Activated gamma-delta T cell treated with anti-CD3 and anti-CD28 coated beads, Interleukin-2, amount 50 U/mL, for 16 hours (primary cell): ENCODE results near the gene AMT.
"Not testable (repeated sequence)": the region's sequence is repeated elsewhere in the genome, so short reads cannot be mapped to it uniquely, and the experiment has no call there.

Experiments used
- DNase-seq: peaks from one replicate; pipeline ENCODE4 v3.0.0-alpha.2; 2020; ENCODE audit warnings: low read depth

The AMT gene

DNA sequence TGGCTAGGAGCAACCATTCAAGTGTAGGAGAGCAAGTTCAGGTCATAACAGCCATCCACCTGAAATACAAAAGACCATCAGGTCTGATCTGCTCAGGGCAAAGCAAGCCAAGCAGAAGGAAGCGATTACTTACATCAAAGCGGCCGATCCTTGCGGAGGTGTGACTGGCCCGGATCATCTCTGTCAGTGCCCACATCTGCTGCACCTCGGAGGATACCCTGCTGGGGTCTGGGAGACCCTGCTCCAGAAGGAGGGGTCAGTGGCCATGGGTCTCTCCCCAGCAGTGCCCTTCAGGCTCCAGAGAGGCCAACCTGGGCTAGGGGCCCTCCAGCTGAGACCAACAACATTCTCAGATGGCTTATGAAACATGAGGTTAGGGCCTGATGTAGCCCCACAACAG is 2.5 kb upstream of the AMT start:
- DNase-seq, result no peak

DNA sequence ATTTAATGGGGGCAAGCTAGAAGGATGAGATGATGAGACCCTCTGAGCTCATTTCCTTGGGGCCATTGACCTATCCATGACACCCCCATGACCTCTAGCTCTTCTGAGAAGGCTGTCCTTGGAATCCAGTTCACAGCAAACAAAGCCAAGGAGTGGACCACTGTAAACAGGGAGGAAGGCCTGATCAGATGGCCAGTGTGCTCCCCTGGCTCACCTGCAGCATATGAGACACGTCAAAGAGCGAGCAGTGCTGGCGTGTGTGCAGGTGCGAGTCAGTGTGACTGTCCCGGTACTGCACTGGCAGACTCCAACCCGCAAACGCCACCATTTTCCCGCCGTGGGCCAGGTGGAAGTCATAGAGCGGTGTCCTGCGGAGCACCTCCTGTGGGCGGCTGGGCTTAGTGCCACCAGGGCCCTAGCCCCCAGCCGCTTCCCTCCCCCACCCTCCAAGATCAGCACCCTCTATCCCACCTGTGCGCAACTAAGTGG is 339 bp downstream of the AMT start:
- no peak for DNase-seq

DNA sequence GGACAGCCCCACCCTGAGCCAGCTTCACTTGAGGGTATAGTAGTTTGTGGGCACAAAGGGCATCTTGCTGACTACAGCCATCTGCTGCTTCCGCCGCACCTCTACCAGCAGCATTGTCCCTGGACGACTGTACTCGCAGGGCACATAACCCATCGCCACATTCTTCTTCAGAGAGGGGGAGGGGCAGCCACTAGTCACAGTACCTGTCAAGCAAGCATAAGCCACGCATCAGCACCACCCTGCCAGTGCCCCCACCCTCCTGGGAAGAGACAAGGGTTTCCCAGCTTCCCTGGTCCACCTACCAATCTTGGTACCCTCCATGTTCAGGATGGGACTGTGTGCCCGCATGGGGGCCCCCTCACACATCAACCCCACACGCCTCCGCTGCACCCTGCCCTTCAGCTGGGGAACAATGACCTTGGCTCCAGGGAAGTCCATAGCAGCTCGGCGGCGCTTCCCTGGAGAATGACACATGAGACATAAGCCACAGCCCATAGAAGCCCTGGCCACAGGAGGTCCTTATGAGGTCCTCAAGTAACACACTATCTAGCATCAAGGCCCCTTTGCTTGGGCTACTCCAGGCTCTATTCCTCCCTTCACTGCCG is 4.7 kb downstream of the AMT start:
- no peak for DNase-seq

DNA sequence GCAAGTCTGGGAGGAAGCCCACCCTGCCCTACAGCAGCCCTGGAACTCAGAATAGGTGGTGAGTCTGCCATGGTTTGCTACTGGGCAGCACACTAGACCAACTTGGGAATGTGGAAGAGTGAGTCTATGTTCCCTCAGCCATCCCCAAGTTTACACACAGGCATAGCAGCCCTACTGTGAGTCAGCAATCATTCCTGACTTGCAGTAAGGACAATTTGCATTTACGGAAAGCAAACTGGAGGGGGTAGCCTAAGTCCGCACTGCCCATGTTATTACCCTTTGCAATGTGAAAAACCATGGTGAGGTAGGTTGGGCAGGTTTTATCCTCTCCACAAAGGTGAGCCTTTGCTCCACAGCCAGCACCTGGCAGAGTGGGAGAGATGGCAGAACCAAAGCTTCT is 5.4 kb downstream of the AMT start:
- DNase-seq, result no peak

DNA sequence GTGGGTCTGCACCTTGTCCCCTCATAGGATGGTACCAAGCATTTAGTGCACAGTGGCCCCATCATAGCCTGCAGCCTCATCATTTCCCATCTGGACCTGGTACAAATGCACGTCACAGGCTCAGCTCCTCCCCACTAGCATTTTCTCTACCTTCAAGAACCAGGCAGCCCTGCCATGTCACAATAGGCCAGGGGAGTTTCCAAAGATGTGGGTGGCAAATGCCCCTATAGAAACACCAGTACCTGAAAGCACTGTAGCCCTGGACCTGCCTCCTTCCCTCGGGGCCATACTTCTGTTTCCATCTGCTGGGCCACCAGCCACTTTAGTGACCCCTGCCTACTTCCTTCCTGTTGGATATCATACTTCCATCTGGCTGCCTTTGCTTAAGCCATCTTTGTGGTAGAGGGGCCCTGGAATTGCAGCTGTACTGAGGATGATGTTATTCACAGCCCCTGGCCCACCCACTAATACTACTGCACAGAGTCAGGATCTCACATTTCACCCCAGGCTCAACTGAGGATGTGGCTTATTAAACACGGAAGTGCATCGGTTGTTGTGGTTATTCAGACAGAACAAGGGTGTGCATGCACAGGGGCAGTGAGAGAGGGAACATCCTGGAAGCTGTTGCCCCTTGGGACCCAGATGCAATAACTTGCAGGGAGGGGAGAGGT is 6.2 kb downstream of the AMT start:
- DNase-seq, result peak; percentile 57

DNA sequence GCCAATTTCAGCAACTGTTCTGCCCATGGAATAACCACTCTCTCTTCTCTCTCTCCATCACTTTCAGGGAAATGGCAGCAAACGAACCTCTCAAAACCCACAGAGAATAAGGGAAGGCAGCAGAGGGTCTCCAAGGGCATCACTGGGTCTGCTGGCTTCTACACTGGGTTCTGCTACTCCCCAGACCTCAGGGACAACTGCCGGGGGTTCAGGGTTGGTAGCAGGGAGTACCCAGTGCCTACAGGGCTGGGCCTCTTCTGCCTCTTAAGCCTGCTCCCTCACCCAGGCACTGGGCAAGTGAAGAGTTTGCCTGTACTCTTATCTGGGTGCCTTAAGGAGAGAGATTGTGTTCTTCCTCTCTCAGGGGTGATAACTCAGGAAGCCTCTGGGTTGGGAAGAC is 7.5 kb downstream of the AMT start:
- DNase-seq, result no peak

DNA sequence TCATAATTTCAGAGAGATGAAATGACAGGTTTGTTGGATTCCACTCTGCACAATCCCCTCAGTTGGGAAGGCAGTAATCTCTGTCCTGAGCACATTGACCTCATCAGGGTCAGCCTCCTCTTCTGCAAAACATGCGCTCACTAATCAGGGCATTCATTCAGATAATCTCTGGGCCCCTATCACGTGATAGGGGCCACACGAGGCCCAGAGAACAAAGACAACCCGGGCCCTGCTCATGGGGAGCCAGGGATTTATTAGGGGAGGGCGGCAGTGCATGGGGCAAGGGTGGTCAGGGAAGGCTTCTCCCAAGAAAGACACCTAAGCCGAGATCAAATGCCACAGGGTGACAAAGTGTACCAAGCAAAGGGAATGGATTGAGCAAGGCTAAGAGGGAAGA is 8.9 kb downstream of the AMT start:
- no peak for DNase-seq

DNA sequence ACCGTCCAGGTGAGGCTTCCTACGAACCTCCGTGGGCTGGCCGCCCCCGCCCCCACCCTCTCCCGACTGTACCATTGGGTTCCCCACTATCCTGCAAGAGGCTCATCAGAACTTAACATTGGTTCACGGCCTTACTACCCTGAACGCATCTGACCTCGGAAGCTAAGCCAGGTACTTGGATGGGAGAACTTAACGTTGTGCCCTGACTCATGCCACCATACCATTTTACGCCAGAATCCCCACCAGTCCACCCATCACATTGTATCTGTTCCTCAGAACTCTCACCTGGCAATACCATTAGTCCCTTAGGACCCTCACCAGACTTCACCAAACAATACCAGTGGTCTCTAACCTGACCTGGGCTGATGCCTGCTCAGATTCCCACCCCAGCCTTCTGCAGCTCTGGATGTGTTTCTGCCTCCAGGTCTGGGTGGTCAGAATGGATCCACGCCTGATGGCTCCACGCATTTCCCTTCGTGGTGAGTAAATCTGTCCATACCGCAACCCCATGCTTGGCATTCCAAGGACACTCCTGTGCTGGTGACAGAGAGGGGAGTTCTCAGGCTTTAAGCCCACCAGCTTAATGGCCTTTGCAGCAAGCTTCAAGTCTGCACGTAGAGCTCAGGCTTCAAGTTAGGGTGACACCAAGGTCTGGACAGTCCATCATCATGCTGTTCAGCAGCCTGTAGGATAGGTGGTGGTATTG is 9.5 kb downstream of the AMT start:
- no peak for DNase-seq

DNA sequence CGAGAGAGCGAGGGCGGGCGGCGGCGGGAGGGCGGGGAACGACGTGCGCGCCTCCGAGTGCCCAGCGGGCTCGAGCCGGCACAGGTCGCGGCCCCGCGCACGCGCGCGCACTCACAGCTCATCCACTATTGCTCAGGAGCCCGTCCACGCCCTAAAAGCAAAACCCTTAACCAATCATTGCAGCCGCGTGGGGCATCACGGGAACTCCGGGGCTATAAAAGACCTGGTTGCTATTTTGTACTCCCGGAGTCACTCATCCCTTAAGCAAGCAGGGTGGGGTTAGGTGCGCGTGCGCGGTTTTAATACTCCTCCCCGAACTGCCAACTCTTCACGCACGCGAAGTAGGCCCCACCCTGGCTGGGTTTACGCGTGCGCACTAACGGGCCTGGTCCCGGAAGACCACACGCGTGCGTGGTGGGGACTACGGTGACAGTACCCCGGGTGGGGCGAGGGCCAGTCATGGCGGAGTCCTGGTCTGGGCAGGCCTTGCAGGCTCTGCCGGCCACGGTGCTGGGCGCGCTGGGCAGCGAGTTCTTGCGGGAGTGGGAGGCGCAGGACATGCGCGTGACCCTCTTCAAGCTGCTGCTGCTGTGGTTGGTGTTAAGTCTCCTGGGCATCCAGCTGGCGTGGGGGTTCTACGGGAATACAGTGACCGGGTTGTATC is 10.2 kb downstream of the AMT start, which contains the start of the genes RHOA and TCTA:
TSS of gene RHOA (minus strand) at position 9 of the 664 bp plus-strand sequence. CDS start 36,387 bp downstream, outside the sequence.
TSS of gene TCTA (plus strand) at position 456 of the 664 bp plus-strand sequence. CDS start at position 460, 4 bp downstream.
- peak; percentile 98 for DNase-seq

DNA sequence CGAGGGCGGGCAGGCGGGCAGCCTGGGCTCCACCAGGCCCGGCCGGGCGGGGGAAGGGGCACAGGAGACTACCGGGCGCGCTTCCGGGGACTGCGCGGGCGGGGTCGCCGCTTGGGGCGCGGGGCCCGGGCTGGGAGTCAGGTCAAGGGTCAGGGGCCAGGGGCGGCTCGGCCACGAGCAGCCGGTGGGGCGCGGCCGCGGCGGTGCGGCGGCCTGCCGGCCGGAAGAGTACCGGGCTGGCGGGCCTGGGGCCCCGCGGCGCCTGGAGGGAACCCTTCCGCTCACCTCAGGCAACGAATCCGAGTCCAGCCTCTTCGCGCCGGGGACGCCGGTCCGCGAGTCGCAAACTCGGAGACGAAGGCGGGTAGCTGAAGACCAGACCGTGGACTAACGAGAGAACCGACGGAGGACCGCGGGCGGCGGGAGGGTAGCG is 10.7 kb downstream of the AMT start:
- DNase-seq, result peak; percentile 31

DNA sequence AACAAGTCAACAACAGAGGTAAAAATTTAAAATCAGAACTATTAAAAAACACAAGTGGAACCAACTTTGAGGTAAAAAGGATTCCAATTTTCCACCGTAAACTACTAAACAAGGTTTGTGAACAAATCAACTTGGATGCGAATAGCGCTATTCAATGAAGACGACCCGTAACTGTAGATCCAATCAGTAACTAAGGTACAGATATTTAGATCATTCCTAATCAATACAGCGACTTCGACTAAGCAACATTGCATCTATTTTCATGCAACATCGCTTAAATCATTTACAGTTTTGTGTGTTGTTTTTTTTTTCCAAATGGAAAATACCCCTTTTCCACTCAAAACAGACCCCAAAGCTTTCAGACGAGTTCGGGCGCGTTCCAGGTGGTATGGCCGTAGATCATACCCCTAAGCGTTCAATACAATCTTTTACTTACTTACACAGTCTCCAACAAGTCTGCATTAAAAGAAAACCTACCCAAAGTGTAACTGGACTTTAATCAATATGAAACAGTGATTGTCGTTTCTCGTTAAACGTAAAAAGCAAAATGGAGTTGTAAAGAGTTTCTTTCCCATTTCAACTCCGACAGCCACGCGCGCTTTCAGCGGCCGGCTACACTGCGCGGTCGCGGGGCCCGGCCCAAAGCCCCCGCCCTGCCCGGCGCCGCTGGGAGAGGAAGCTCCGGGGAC is 11.3 kb downstream of the AMT start:
- DNase-seq, result no peak

DNA sequence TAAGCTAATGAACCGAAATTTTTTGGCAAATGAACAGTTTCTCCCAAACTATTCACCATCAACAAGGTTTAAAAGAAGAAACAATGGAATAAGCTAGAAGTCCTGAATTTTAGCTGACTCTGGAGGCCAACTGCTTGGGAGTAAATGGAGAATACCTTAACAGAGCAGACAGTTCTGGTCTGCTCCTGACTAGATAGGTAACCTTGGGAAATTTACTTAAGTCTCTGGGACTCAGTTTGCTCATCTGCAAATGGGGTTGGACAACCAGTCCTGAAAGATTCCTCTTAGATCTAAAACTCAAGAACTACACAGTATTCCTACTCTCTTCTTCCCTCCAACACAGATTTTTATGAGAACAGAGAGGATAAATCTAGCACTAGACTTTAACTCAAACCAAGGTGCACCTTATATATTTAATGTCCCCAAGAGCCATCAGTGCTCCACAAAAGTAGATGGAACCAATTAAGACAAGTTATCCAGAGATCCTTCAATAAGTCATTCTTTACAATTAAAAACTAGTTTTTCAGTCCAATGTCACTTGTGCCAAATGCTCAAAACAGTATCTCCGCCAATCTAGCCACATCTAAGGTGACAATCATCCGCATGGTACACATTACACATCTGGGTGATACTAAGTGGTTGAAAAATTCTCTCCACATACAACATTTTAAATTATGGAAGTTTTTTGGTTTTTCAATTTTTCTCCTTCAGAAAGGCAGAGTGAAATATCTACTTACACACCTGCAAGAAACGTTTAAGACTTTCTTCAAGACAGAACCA is 12.0 kb downstream of the AMT start:
- no peak for DNase-seq

DNA sequence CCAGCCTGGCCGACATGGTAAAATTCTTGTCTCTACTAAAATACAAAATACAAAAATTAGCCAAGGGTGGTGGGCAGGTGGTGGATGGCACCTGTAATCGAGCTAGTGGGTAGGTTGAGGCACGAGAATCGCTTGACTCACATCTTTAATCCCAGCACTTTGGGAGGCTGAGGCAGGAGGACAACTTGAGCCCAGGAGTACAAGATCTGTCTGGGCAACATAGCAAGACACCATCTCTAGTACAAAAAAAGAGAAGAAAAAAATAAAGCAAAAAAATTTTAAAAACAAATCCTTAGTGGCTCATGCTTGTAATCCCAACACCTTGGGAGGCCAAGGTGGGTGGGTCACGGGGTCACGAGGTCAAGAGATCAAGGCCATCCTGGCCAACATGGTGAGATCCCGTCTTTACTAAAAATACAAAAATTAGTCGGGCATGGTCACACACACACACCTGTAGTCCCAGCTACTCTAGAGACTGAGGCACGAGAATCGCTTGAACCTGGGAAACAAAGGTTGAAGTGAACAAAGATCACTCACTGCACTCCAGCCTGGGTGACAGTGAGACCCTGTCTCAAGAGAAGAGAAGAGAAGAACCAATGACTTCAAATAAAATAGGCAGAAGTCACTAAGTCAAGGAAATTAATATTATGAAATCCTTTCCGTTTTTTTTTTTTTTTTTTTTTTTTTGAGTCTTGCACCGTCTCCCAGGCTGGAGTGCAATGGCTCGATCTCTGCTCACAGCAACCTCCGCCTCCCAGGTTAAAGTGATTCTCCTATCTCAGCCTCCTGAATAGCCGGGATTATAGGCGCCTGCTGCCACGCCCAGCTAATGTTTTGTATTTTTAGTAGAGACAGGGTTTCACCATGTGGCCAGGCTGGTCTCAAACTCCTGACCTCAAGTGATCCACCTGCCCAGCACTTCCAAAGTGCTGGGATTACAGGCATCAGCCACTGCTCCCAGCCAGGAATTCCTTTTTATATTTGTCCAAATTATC is 15.4 kb downstream of the AMT start:
- DNase-seq, result no peak

DNA sequence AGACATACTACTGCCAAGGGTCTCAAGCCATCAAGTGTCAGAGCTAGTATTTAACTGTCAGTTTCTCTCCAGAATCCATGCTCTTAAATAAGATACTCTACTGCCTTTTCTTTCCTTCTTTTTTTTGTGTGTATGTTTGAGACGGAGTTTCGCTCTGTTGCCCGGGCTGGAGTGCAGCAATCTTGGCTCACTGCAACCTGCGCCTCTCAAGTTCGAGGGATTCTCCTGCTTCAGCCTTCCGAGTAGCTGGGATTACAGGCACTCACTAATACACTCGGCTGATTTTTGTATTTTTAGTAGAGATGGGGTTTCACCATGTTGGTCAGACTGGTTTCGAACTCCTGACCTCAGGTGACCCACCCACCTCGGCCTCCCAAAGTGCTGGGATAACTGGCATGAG is 16.7 kb downstream of the AMT start:
- DNase-seq, result not testable (repeated sequence)

DNA sequence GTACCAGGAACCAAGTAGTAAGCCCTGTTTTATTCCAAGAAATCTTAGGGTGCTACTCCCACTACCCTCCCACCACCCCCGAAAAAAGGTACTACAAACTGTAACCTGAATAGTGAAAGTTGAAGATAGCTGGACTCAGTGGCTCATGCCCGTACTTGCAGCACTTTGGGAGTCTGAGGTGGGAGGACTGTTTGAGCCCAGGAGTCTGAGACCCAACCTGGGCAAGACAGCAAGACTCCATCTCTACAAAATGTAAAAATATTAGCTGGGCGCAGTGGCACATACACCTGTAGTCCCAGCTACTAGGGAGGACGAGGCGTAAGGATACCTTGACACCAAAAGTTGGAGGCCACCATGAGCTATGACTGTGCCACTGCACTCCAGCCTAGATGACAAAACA is 18.4 kb downstream of the AMT start:
- no peak for DNase-seq

DNA sequence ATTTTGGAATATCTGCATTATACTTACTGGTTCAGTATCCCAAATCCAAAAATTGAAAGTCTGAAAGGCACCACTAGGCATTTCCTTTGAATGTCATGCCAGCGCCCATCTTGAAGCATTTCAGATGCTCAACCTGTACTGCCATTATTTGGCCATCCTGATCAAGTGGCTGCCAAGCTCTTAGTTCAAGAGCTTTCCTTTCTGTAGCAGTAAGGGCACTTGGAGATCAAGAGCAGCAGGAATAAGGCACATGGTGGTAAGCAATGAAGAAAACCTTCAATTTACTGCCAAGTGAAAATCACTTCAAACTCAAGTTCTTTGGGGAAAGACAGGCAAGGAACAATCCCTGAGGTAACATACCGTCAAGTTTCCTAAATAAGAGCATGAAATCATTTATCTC is 20.5 kb downstream of the AMT start:
- no peak for DNase-seq

DNA sequence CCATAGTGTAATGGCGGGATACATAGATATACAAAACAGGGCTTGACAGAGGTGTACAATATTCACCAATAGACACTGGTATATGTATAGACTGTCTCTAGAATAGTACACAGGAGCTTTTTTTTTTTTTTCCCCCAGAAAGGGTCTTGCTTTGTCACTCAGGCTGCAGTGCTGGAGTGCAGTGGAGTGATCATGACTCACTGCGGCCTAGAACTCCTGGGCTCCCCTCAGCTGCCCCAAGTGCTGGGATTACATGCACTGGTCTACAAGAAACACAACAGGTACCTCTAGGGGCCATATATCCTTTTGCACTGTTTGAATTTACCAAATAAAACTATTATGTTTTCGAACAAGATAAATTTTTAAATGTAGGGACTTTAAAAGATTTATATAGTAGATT is 22.8 kb downstream of the AMT start:
- no peak for DNase-seq

DNA sequence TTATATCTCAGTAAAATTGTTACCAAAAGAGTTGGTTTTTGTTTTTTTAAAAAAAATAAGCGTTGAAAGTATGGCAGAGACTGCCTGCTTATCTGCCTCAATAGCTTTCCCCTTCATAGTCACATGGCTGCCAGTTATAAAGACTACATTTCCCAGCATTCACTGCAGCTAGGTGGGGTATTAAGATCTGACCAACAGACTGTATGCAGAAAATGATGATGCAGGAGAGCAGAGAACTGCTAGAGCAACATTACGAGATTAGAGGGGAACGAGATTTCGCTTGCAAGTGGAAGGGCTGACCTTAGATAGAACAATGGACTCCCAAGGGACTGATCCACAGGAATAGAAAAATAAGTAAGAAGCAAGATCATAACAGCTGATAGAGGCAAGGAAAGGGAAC is 24.8 kb downstream of the AMT start:
- no peak for DNase-seq

DNA sequence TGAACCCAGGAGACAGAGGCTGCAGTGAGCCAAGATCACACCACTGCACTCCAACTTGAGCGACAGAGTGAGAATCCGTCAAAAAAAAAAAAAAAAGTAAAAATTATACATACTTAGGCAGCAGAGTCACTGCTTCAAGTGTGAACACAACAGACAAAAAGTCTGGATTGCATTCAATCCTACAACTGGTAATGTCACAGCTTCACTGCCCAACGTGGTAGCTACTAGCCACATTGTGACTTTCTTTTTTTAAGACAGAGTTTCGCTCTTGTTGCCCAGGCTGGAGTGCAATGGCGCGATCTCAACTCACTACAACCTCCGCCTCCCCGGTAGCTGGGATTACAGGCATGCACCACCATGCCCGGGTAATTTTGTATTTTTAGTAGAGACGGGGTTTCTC is 31.0 kb downstream of the AMT start:
- not testable (repeated sequence) for DNase-seq

DNA sequence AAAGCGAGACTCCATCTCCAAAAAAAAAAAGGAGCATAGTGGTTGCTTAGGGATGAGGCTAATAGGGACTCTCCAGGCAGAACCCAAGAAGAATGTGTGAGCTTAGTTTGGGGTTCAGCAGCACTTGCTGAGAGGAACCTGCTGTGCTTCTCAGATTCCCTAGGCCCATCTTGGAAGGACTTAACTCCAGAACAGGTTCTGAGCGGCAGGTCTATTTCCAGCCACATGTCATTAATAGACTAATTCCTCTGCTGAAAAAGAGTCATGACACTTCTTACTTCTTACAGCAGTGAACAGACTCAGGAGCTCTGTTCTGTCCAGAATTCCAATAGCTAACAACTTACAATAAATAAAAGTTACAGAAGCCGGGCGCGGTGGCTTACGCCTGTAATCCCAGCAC is 33.0 kb downstream of the AMT start:
- no peak for DNase-seq
